ENCODE results near the gene RNF128.

DNA sequence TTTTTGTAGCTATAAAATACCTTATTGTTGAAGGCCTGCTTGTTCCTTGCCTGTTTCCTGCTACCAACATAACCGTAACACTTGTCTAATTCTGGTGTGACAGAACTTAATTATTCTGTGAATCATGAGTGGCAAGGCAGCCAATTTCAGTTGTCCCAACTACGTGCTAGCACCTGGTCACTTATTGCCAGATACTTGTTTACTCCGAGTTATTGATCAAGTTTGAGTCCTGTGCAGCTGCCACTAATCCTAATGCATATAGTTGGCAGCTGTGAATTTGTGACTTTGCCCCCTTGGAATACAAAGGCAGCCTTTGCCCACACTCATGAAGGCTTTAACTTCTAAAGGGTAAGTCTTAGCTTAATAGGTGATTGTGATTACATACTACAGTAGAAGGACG lies 7.8 kb upstream of the RNF128 start:
- no peak for TF ChIP-seq SUZ12 (IDR thresholded peaks at IDR 0.05; ENCODE audit: extremely low read depth, insufficient read depth, insufficient read length)
- no peak for TF ChIP-seq YY1 (IDR thresholded peaks at IDR 0.05; ENCODE audit: insufficient read depth, insufficient read length)
- no peak for TF ChIP-seq ZNF274 (IDR thresholded peaks at IDR 0.05; ENCODE audit: low read depth, low read length)

Data from NT2/D1 (cell line).